H1 (cell line): Measurements from ENCODE around the gene NCOA6. TPM values are rescaled to one million over a fixed set of nuclear protein-coding genes. Genes with fewer than 3 reads are reported as not detected.

Source experiments
- HDAC2 ChIP-seq, 2 experiments: fragments of 300-600 bp in 1 of 2; sonication (generic) in 1 of 2; IDR thresholded peaks; 2 replicates each; pipeline ENCODE4 v1.6.1; 2011 to 2012; ENCODE audit warnings: low read depth in 2 of 2, low read length in 2 of 2, mild to moderate bottlenecking in 2 of 2, moderate library complexity in 2 of 2, borderline replicate concordance in 1 of 2, inconsistent platforms in 1 of 2
- HDAC6 ChIP-seq: IDR thresholded peaks from one replicate; pipeline ENCODE4 v1.7.1; 2012; ENCODE audit warnings: low read depth, mild to moderate bottlenecking, inconsistent platforms, low read length, moderate library complexity
- KDM4A ChIP-seq: IDR thresholded peaks from one replicate; pipeline ENCODE4 v1.7.1; 2012; ENCODE audit warnings: low read depth, mild to moderate bottlenecking, moderate library complexity, low read length, inconsistent platforms; ENCODE audit not compliant: severe bottlenecking
- POU5F1 ChIP-seq: IDR thresholded peaks from 2 replicates; pipeline ENCODE4 v1.6.1; 2011; ENCODE audit warnings: low read depth, mild to moderate bottlenecking, low read length, moderate library complexity
- RAD21 ChIP-seq, 2 experiments: IDR thresholded peaks in 1 of 2; conservative IDR thresholded peaks in 1 of 2; 2 replicates each; pipeline ENCODE4 v1.6.1; 2011; ENCODE audit warnings: low read depth in 2 of 2, low read length in 2 of 2, improper control_type of control experiment in 1 of 2, inconsistent platforms in 1 of 2, mild to moderate bottlenecking in 1 of 2, moderate library complexity in 1 of 2
- TBP ChIP-seq: IDR thresholded peaks from 2 replicates; pipeline ENCODE4 v1.6.1; 2011; ENCODE audit warnings: low read depth, low read length, improper control_type of control experiment
- polyA plus RNA-seq, 7 experiments: library from polyadenylated mRNA; depleted of rRNA in 3 of 7; stranded (reverse) in 5 of 7; unstranded in 2 of 7; fragments of >200 nt in 5 of 7; fragments of 200-250 nt in 2 of 7; gene quantifications; 1 replicate in 5 of 7; 2 replicates in 1 of 7; 4 replicates in 1 of 7; pipeline versions ENCODE4 v1.2.1 to v1.2.3, GENCODE V29; 2011 to 2013; ENCODE audit warnings: missing spikeins in 2 of 7, mixed read lengths in 2 of 7
- total RNA-seq: library from RNA; stranded (reverse); fragmentation: NEBNext Ultra II Directional; extraction: Animal tissue kit (Norgen Biotek cat#: 25700); gene quantifications from 2 replicates; pipeline ENCODE4 v1.2.1, GENCODE V29; 2021
- TF ChIP-seq, protein P1 (sequence below): fragments of 300-600 bp; sonication (generic); IDR thresholded peaks from 2 replicates; pipeline ENCODE4 v1.7.1; 2012; ENCODE audit warnings: low read length, moderate library complexity, mild to moderate bottlenecking, inconsistent platforms; ENCODE audit not compliant: insufficient replicate concordance
- TF ChIP-seq, protein P2 (sequence below): IDR thresholded peaks from 2 replicates; pipeline ENCODE4 v1.6.1; 2011; ENCODE audit warnings: low read length, improper control_type of control experiment

Gene NCOA6
- total and polyA plus RNA-seq, 2 of the 8 experiments (the other 6 are each of a cell fraction or from before 2014, with no cell fraction given), result 9.0 to 9.5 TPM

DNA sequence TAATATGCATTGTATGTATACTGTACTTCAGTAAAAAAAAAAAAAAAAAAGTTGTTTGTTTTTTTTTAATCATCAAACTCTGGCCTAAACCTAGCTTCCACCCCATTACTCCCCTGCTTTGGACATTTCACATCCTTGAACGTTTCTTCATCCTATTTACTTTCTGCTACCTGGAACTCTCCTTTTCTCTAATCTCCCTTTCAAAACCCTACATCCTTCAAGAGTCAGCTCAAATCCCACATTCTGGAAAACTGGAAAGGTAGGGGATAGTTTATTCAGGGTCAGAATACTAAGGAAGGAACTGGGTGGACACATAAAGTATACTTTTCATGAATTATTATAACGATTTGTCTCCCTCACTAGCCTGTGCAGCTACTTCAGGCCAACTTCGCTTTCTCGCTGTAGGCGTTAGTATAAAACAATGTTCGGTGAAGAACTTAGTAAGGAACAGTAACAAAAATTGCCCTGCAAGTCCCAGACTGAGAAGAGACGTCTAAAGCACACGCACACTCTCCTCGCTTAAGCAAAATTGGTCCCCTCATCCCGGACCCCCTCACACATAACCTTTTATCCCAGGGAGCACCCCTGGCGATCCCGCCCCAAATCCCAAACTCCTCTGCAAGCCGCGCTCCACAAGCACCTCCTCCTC lies 149.3 kb downstream of the NCOA6 start (continued):
- TF ChIP-seq, protein P1, sequence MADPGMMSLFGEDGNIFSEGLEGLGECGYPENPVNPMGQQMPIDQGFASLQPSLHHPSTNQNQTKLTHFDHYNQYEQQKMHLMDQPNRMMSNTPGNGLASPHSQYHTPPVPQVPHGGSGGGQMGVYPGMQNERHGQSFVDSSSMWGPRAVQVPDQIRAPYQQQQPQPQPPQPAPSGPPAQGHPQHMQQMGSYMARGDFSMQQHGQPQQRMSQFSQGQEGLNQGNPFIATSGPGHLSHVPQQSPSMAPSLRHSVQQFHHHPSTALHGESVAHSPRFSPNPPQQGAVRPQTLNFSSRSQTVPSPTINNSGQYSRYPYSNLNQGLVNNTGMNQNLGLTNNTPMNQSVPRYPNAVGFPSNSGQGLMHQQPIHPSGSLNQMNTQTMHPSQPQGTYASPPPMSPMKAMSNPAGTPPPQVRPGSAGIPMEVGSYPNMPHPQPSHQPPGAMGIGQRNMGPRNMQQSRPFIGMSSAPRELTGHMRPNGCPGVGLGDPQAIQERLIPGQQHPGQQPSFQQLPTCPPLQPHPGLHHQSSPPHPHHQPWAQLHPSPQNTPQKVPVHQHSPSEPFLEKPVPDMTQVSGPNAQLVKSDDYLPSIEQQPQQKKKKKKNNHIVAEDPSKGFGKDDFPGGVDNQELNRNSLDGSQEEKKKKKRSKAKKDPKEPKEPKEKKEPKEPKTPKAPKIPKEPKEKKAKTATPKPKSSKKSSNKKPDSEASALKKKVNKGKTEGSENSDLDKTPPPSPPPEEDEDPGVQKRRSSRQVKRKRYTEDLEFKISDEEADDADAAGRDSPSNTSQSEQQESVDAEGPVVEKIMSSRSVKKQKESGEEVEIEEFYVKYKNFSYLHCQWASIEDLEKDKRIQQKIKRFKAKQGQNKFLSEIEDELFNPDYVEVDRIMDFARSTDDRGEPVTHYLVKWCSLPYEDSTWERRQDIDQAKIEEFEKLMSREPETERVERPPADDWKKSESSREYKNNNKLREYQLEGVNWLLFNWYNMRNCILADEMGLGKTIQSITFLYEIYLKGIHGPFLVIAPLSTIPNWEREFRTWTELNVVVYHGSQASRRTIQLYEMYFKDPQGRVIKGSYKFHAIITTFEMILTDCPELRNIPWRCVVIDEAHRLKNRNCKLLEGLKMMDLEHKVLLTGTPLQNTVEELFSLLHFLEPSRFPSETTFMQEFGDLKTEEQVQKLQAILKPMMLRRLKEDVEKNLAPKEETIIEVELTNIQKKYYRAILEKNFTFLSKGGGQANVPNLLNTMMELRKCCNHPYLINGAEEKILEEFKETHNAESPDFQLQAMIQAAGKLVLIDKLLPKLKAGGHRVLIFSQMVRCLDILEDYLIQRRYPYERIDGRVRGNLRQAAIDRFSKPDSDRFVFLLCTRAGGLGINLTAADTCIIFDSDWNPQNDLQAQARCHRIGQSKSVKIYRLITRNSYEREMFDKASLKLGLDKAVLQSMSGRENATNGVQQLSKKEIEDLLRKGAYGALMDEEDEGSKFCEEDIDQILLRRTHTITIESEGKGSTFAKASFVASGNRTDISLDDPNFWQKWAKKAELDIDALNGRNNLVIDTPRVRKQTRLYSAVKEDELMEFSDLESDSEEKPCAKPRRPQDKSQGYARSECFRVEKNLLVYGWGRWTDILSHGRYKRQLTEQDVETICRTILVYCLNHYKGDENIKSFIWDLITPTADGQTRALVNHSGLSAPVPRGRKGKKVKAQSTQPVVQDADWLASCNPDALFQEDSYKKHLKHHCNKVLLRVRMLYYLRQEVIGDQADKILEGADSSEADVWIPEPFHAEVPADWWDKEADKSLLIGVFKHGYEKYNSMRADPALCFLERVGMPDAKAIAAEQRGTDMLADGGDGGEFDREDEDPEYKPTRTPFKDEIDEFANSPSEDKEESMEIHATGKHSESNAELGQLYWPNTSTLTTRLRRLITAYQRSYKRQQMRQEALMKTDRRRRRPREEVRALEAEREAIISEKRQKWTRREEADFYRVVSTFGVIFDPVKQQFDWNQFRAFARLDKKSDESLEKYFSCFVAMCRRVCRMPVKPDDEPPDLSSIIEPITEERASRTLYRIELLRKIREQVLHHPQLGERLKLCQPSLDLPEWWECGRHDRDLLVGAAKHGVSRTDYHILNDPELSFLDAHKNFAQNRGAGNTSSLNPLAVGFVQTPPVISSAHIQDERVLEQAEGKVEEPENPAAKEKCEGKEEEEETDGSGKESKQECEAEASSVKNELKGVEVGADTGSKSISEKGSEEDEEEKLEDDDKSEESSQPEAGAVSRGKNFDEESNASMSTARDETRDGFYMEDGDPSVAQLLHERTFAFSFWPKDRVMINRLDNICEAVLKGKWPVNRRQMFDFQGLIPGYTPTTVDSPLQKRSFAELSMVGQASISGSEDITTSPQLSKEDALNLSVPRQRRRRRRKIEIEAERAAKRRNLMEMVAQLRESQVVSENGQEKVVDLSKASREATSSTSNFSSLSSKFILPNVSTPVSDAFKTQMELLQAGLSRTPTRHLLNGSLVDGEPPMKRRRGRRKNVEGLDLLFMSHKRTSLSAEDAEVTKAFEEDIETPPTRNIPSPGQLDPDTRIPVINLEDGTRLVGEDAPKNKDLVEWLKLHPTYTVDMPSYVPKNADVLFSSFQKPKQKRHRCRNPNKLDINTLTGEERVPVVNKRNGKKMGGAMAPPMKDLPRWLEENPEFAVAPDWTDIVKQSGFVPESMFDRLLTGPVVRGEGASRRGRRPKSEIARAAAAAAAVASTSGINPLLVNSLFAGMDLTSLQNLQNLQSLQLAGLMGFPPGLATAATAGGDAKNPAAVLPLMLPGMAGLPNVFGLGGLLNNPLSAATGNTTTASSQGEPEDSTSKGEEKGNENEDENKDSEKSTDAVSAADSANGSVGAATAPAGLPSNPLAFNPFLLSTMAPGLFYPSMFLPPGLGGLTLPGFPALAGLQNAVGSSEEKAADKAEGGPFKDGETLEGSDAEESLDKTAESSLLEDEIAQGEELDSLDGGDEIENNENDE, result no peak
- no peak for TF ChIP-seq HDAC2 (IDR thresholded peaks at IDR 0.05; ENCODE audit: borderline replicate concordance in 1 of 2, low read depth in 2 of 2, low read length in 2 of 2)
- TF ChIP-seq, protein P2, sequence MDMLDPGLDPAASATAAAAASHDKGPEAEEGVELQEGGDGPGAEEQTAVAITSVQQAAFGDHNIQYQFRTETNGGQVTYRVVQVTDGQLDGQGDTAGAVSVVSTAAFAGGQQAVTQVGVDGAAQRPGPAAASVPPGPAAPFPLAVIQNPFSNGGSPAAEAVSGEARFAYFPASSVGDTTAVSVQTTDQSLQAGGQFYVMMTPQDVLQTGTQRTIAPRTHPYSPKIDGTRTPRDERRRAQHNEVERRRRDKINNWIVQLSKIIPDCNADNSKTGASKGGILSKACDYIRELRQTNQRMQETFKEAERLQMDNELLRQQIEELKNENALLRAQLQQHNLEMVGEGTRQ, result no peak
- no peak for TF ChIP-seq HDAC6
- no peak for TF ChIP-seq RAD21 (IDR thresholded peaks at IDR 0.05 in 1 of 2, conservative IDR thresholded peaks at IDR 0.05 in 1 of 2; ENCODE audit: low read depth in 2 of 2, low read length in 2 of 2)
- TF ChIP-seq TBP, result no peak
- TF ChIP-seq KDM4A, result no peak
- TF ChIP-seq POU5F1, result no peak
- TF ChIP-seq, all 59 proteins: peak for 0
